Panc1 (cell line): ENCODE results near the gene FAM227B. TPM values are rescaled to one million over a fixed set of nuclear protein-coding genes. Genes with fewer than 3 reads are reported as not detected.

Source experiments
- ATAC-seq: fragments of 200-7000 bp; cut with Tn5 transposase; 2 replicates; pipeline ENCODE4 v1.9.1; 2020; ENCODE audit warnings: mild to moderate bottlenecking, moderate library complexity
- BruUV-seq: library from RNA; stranded (reverse); fragments of 400-500 nt; replicated peaks from 2 replicates; lab custom pipeline; 2021; lab: Mats Ljungman, UMichigan
- CTCF ChIA-PET: fragments of 300-600 bp; sonication (Branson Sonifier 250); formaldehyde crosslinking; loops from one replicate; lab custom pipeline; 2022; ENCODE audit warnings: antibody characterized with exemption; lab: Charles Lee
- POLR2A ChIA-PET: fragments of 300-600 bp; sonication (Branson Sonifier 250); formaldehyde crosslinking; loops from one replicate; lab custom pipeline; 2022; ENCODE audit warnings: antibody characterized with exemption; lab: Charles Lee
- DNase-seq: peaks from one replicate; pipeline ENCODE4 v3.0.0-alpha.2; 2010; ENCODE audit warnings: low read depth, low spot score
- H3K27ac ChIP-seq: 2 replicates; pipeline ENCODE4 v1.5.1; 2011; ENCODE audit warnings: mild to moderate bottlenecking, low read length, inconsistent platforms
- H3K27me3 ChIP-seq: fragments of 200-500 bp; sonication (Bioruptor generic); 2 replicates; pipeline ENCODE4 v1.6.0; 2014; ENCODE audit warnings: low read length, inconsistent platforms; ENCODE audit not compliant: control insufficient read depth, insufficient read depth
- H3K36me3 ChIP-seq: fragments of 200-500 bp; sonication (Bioruptor generic); 2 replicates; pipeline ENCODE4 v1.5.1; 2014; ENCODE audit warnings: inconsistent platforms, mild to moderate bottlenecking, low read length, moderate library complexity; ENCODE audit not compliant: control insufficient read depth, insufficient read depth
- H3K4me1 ChIP-seq: 2 replicates; pipeline ENCODE4 v1.5.1; 2011; ENCODE audit warnings: inconsistent platforms, mild to moderate bottlenecking, low read length, moderate library complexity; ENCODE audit not compliant: control insufficient read depth, insufficient read depth
- H3K4me3 ChIP-seq, 2 experiments: 2 replicates each; pipeline ENCODE4 v1.5.1; 2011 to 2012; ENCODE audit warnings: low read depth in 2 of 2, low read length in 2 of 2, mild to moderate bottlenecking in 2 of 2, inconsistent platforms in 1 of 2, moderate library complexity in 1 of 2
- H3K9me3 ChIP-seq: fragments of 200-500 bp; sonication (Bioruptor generic); 2 replicates; pipeline ENCODE4 v1.5.1; 2014; ENCODE audit warnings: low read depth, mild to moderate bottlenecking, inconsistent platforms, low read length, moderate library complexity; ENCODE audit not compliant: control insufficient read depth, insufficient read depth
- POLR2AphosphoS5 ChIP-seq: IDR thresholded peaks from 2 replicates; pipeline ENCODE4 v1.6.1; 2012; ENCODE audit warnings: mild to moderate bottlenecking, low read depth, low read length, moderate library complexity
- SIN3A ChIP-seq: IDR thresholded peaks from 2 replicates; pipeline ENCODE4 v1.6.1; 2012; ENCODE audit warnings: low read depth, mild to moderate bottlenecking, low read length, moderate library complexity, borderline replicate concordance; ENCODE audit not compliant: insufficient read depth
- TCF7L2 ChIP-seq: IDR thresholded peaks from 2 replicates; pipeline ENCODE4 v1.6.1; 2011; ENCODE audit warnings: mild to moderate bottlenecking, low read depth, low read length, inconsistent platforms
- in situ Hi-C: cut with HindIII; loops from 2 replicates; pipeline ENCODE4 v1.10.0; 2016; ENCODE audit warnings: low sequenced_read_pairs, low pct_unique_long_range_greater_than_20kb
- intact Hi-C: fragments of 100-400 bp; cut with micrococcal nuclease; formaldehyde crosslinking; loops from one replicate; pipeline ENCODE4 v1.10.0; 2022; ENCODE audit not compliant: unreplicated experiment
- total RNA-seq: library from RNA; stranded (reverse); gene quantifications from one replicate; pipeline ENCODE4 v1.2.1, GENCODE V29; 2021; ENCODE audit not compliant: unreplicated experiment
- TF ChIP-seq, protein P1 (sequence below): fragments of 450-650 bp; IDR thresholded peaks from 2 replicates; pipeline ENCODE4 v1.5.1; 2017; ENCODE audit warnings: mild to moderate bottlenecking
- TF ChIP-seq, protein P2 (sequence below), 2 experiments: IDR thresholded peaks; 2 replicates each; pipeline ENCODE4 v1.6.1; 2011 to 2012; ENCODE audit warnings: low read depth in 2 of 2, control low read depth in 1 of 2, low read length in 1 of 2, mild to moderate bottlenecking in 1 of 2, moderate library complexity in 1 of 2; ENCODE audit not compliant: insufficient read depth in 1 of 2

The FAM227B gene
- total RNA-seq, 1 experiment from 2014 or later, result 1.2 TPM

DNA sequence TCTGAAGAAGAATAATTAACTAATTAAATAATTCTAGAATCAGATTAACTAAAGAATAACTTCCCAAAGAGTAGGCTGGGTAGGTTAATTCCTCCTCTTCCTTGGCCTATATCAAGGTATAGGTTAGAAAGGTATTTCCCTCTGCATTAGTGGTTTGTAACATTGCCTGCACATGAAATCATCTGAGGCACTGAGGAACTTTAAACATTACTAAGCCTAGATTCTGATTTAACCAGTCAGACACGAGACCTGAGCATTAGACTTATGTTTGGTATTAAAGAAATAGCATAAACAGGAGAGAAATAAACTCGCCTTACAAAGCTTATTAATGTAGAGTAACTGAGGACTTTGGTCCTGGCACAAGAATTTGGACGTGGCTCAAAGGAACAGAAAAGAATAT lies 113.4 kb downstream of the FAM227B start:
- no peak for DNase-seq
- H3K4me3 ChIP-seq, result no peak overlapping the region
- no peaks in the 10 kb centered on the region for H3K9me3 ChIP-seq
- H3K27ac ChIP-seq, result no peak overlapping the region
- no peaks in the 10 kb centered on the region for H3K36me3 ChIP-seq
- POLR2A ChIA-PET, result no interaction called here
- H3K4me1 ChIP-seq, result no peaks in the 10 kb centered on the region
- BruUV-seq, result no TSS peak
- CTCF ChIA-PET, result no interaction called here
- no peak for ATAC-seq
- TF ChIP-seq, protein P1, sequence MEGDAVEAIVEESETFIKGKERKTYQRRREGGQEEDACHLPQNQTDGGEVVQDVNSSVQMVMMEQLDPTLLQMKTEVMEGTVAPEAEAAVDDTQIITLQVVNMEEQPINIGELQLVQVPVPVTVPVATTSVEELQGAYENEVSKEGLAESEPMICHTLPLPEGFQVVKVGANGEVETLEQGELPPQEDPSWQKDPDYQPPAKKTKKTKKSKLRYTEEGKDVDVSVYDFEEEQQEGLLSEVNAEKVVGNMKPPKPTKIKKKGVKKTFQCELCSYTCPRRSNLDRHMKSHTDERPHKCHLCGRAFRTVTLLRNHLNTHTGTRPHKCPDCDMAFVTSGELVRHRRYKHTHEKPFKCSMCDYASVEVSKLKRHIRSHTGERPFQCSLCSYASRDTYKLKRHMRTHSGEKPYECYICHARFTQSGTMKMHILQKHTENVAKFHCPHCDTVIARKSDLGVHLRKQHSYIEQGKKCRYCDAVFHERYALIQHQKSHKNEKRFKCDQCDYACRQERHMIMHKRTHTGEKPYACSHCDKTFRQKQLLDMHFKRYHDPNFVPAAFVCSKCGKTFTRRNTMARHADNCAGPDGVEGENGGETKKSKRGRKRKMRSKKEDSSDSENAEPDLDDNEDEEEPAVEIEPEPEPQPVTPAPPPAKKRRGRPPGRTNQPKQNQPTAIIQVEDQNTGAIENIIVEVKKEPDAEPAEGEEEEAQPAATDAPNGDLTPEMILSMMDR, result no peak
- TF ChIP-seq POLR2AphosphoS5 (no peak), SIN3A (no peak), TCF7L2 (no peak)
- TF ChIP-seq, protein P2, sequence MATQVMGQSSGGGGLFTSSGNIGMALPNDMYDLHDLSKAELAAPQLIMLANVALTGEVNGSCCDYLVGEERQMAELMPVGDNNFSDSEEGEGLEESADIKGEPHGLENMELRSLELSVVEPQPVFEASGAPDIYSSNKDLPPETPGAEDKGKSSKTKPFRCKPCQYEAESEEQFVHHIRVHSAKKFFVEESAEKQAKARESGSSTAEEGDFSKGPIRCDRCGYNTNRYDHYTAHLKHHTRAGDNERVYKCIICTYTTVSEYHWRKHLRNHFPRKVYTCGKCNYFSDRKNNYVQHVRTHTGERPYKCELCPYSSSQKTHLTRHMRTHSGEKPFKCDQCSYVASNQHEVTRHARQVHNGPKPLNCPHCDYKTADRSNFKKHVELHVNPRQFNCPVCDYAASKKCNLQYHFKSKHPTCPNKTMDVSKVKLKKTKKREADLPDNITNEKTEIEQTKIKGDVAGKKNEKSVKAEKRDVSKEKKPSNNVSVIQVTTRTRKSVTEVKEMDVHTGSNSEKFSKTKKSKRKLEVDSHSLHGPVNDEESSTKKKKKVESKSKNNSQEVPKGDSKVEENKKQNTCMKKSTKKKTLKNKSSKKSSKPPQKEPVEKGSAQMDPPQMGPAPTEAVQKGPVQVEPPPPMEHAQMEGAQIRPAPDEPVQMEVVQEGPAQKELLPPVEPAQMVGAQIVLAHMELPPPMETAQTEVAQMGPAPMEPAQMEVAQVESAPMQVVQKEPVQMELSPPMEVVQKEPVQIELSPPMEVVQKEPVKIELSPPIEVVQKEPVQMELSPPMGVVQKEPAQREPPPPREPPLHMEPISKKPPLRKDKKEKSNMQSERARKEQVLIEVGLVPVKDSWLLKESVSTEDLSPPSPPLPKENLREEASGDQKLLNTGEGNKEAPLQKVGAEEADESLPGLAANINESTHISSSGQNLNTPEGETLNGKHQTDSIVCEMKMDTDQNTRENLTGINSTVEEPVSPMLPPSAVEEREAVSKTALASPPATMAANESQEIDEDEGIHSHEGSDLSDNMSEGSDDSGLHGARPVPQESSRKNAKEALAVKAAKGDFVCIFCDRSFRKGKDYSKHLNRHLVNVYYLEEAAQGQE (IDR thresholded peaks at IDR 0.05; ENCODE audit: insufficient read depth in 1 of 2, low read depth in 2 of 2, low read length in 1 of 2), result no peak
- intact Hi-C loops, result no loop called here
- no peaks in the 10 kb centered on the region for H3K27me3 ChIP-seq
- in situ Hi-C loops, result no loop called here

DNA sequence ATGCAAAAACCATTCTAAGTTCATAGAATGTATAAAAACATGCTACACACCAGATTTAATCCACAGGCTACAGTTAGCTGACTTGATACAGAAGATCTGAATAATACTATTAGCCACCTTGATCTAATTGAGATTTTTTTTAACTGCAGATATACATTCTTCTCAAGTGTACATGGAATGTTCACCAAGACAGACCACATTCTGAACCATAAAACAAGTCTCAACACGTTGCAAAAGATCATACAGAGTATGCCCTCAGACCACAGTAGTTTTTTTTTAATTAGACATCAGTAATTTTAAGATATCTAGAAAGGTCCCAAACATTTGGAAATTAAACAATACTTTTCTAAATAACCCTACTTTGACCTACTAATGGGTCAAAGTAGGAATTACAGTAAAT lies 114.3 kb downstream of the FAM227B start:
- Histone ChIP-seq H3K36me3 (no peaks in the 10 kb centered on the region), H3K4me1 (no peaks in the 10 kb centered on the region), H3K9me3 (no peaks in the 10 kb centered on the region), H3K27ac (no peak overlapping the region), H3K4me3 (no peak overlapping the region), H3K27me3 (no peaks in the 10 kb centered on the region)
- no peak for ATAC-seq
- ChIA-PET CTCF (no interaction called here), POLR2A (no interaction called here)
- no peak for TF ChIP-seq TCF7L2
- no peak for TF ChIP-seq POLR2AphosphoS5
- TF ChIP-seq, protein P1, result no peak
- no peak for TF ChIP-seq SIN3A
- TF ChIP-seq, protein P2 (IDR thresholded peaks at IDR 0.05; ENCODE audit: insufficient read depth in 1 of 2, low read depth in 2 of 2, low read length in 1 of 2), result no peak
- in situ Hi-C loops (no loop called here), intact Hi-C loops (no loop called here)
- BruUV-seq, result no TSS peak
- DNase-seq, result no peak
